HepG2 (cell line): ENCODE measurements around the gene DCAF7. TPM values are rescaled to one million over a fixed set of nuclear protein-coding genes. Genes with fewer than 3 reads are reported as not detected.

Experiments used
- ARHGAP35 ChIP-seq: sonication (generic); formaldehyde crosslinking; IDR thresholded peaks from 2 replicates; pipeline ENCODE4 v1.9.0; 2022; ENCODE audit warnings: mild to moderate bottlenecking, inconsistent platforms, moderate library complexity, missing genetic modification reagents, borderline replicate concordance
- FOXA3 ChIP-seq: IDR thresholded peaks from 2 replicates; pipeline ENCODE4 v1.6.1; 2016; ENCODE audit warnings: missing genetic modification reagents, missing compliant biosample characterization
- FOXK2 ChIP-seq: fragments of 450-650 bp; IDR thresholded peaks from 2 replicates; pipeline ENCODE4 v1.6.1; 2016
- GLI4 ChIP-seq: sonication (generic); formaldehyde crosslinking; IDR thresholded peaks from 2 replicates; pipeline ENCODE4 v1.5.1; 2020; ENCODE audit warnings: missing genetic modification reagents, mild to moderate bottlenecking, moderate library complexity, borderline replicate concordance
- HMG20B ChIP-seq: conservative IDR thresholded peaks from 2 replicates; pipeline ENCODE4 v1.6.1; 2016; ENCODE audit warnings: missing genetic modification reagents, missing compliant biosample characterization
- MED1 ChIP-seq: sonication (generic); formaldehyde crosslinking; IDR thresholded peaks from 2 replicates; pipeline ENCODE4 v1.4.0; 2020; ENCODE audit warnings: missing genetic modification reagents
- MLX ChIP-seq: IDR thresholded peaks from 2 replicates; pipeline ENCODE4 v1.6.1; 2016
- MLXIP ChIP-seq: sonication (generic); formaldehyde crosslinking; IDR thresholded peaks from 2 replicates; pipeline ENCODE4 v1.9.0; 2021; ENCODE audit warnings: missing genetic modification reagents, borderline replicate concordance
- MTA1 ChIP-seq: sonication (generic); formaldehyde crosslinking; IDR thresholded peaks from 2 replicates; pipeline ENCODE4 v1.4.0; 2020; ENCODE audit warnings: missing genetic modification reagents, mild to moderate bottlenecking, borderline replicate concordance
- NFIC ChIP-seq: IDR thresholded peaks from 2 replicates; pipeline ENCODE4 v1.6.1; 2012; ENCODE audit warnings: mild to moderate bottlenecking, low read length, inconsistent platforms
- NFRKB ChIP-seq: fragments of 450-650 bp; IDR thresholded peaks from 2 replicates; pipeline ENCODE4 v1.6.1; 2017
- NR2C2 ChIP-seq: sonication (generic); formaldehyde crosslinking; IDR thresholded peaks from 2 replicates; pipeline ENCODE4 v1.4.0; 2020; ENCODE audit warnings: missing genetic modification reagents, mild to moderate bottlenecking, moderate library complexity, borderline replicate concordance
- POLR2AphosphoS2 ChIP-seq: IDR thresholded peaks from 2 replicates; pipeline ENCODE4 v1.6.1; 2011; ENCODE audit warnings: low read depth, low read length, improper control_type of control experiment
- RAD51 ChIP-seq: fragments of 450-650 bp; IDR thresholded peaks from 2 replicates; pipeline ENCODE4 v1.6.1; 2016; ENCODE audit warnings: borderline replicate concordance
- SMAD3 ChIP-seq: sonication (generic); formaldehyde crosslinking; IDR thresholded peaks from 2 replicates; pipeline ENCODE4 v1.4.0; 2020; ENCODE audit warnings: missing genetic modification reagents
- SP140L ChIP-seq: sonication (generic); formaldehyde crosslinking; IDR thresholded peaks from 2 replicates; pipeline ENCODE4 v1.4.0; 2020; ENCODE audit warnings: missing genetic modification reagents, borderline replicate concordance
- ZKSCAN8 ChIP-seq: IDR thresholded peaks from 2 replicates; pipeline ENCODE4 v1.6.1; 2016; ENCODE audit warnings: borderline replicate concordance, missing genetic modification reagents, missing compliant biosample characterization
- ZMAT3 ChIP-seq: sonication (generic); formaldehyde crosslinking; conservative IDR thresholded peaks from 2 replicates; pipeline ENCODE4 v1.7.0; 2021; ENCODE audit warnings: missing genetic modification reagents
- ZMYM4 ChIP-seq: sonication (generic); formaldehyde crosslinking; IDR thresholded peaks from 2 replicates; pipeline ENCODE4 v1.8.1; 2023; ENCODE audit warnings: mild to moderate bottlenecking, missing genetic modification reagents
- ZNF10 ChIP-seq: sonication (generic); formaldehyde crosslinking; IDR thresholded peaks from 2 replicates; pipeline ENCODE4 v1.4.0; 2020; ENCODE audit warnings: mild to moderate bottlenecking, low read depth, missing genetic modification reagents, borderline replicate concordance
- ZNF12 ChIP-seq: sonication (generic); formaldehyde crosslinking; IDR thresholded peaks from 2 replicates; pipeline ENCODE4 v1.5.0; 2020; ENCODE audit warnings: missing genetic modification reagents
- ZNF253 ChIP-seq: sonication (generic); formaldehyde crosslinking; IDR thresholded peaks from 2 replicates; pipeline ENCODE4 v1.8.0; 2022; ENCODE audit warnings: mild to moderate bottlenecking, missing genetic modification reagents, borderline replicate concordance
- ZNF512 ChIP-seq: sonication (generic); formaldehyde crosslinking; IDR thresholded peaks from 2 replicates; pipeline ENCODE4 v1.4.0; 2020; ENCODE audit warnings: mild to moderate bottlenecking, missing genetic modification reagents
- ZNF563 ChIP-seq: sonication (generic); formaldehyde crosslinking; IDR thresholded peaks from 2 replicates; pipeline ENCODE4 v1.8.0; 2022; ENCODE audit warnings: mild to moderate bottlenecking, moderate library complexity, missing genetic modification reagents
- ZNF629 ChIP-seq: sonication (generic); formaldehyde crosslinking; conservative IDR thresholded peaks from 2 replicates; pipeline ENCODE4 v1.5.0; 2020; ENCODE audit warnings: missing genetic modification reagents
- ZNF883 ChIP-seq: sonication (generic); formaldehyde crosslinking; IDR thresholded peaks from 2 replicates; pipeline ENCODE4 v1.5.1; 2020; ENCODE audit warnings: mild to moderate bottlenecking, missing genetic modification reagents; ENCODE audit errors: not compliant biosample characterization
- polyA plus RNA-seq, 8 experiments: library from polyadenylated mRNA; depleted of rRNA in 3 of 8; stranded (reverse) in 7 of 8; unstranded in 1 of 8; fragments of >200 nt; fragmentation: Illumina TruSeq in 4 of 8; extraction: Trizol in 4 of 8; gene quantifications; 2 replicates each; pipeline versions ENCODE4 v1.2.1 to v1.2.3, GENCODE V29; 2011 to 2016; ENCODE audit warnings: low read depth in 4 of 8, missing spikeins in 1 of 8, mixed read lengths in 1 of 8; ENCODE audit not compliant: insufficient read depth in 1 of 8
- total RNA-seq, 5 experiments: library from RNA; depleted of rRNA; stranded (reverse); fragments of >200 nt; fragmentation: Illumina TruSeq; extraction: Trizol; gene quantifications; 2 replicates each; pipeline ENCODE4 v1.2.3, GENCODE V29; 2016; ENCODE audit warnings: low read depth in 1 of 5

DCAF7 gene
- total and polyA plus RNA-seq, 2 of the 13 experiments (the other 11 are each of a cell fraction or from before 2014, with no cell fraction given) = 55.2 to 73.4 TPM

GRCh38 chr17:63600569-63601438 lies 50.5 kb downstream of the DCAF7 start, which contains the start of gene TACO1 (continued):
- TF ChIP-seq ZNF883 (CRISPR knock-in tag) = peak; percentile 89
- TF ChIP-seq MTA1 (CRISPR knock-in tag) = peak; percentile 87; the same call in 1 of the 2 replicates
- TF ChIP-seq NR2C2 (CRISPR knock-in tag) = peak; percentile 91
- peak; percentile 96; the same call in 1 of the 2 replicates for TF ChIP-seq SP140L (CRISPR knock-in tag)
- peak; percentile 89 for TF ChIP-seq ZNF12 (CRISPR knock-in tag)
- no peak; the same call in 1 of the 2 replicates for TF ChIP-seq GLI4 (CRISPR knock-in tag)
- TF ChIP-seq ZMAT3 (CRISPR knock-in tag) = peak; percentile 87
- TF ChIP-seq MLX (CRISPR knock-in tag) = peak; percentile 72
- TF ChIP-seq HMG20B (CRISPR knock-in tag) = peak; percentile 78
- TF ChIP-seq ZNF512 (CRISPR knock-in tag) = peak; percentile 40; the same call in 1 of the 2 replicates
- TF ChIP-seq NFRKB = no peak
- TF ChIP-seq ZNF253 (CRISPR knock-in tag) = peak; percentile 78; the same call in 1 of the 2 replicates
- TF ChIP-seq POLR2AphosphoS2 = peak; percentile 51; the same call in 1 of the 2 replicates
- 0 out of 2 replicates have a peak, but pooled peaks have one; percentile 85 for TF ChIP-seq MLXIP (CRISPR knock-in tag)
- peak; percentile 98 for TF ChIP-seq ZMYM4
- peak; percentile 94 for TF ChIP-seq ZKSCAN8 (CRISPR knock-in tag)
- peak; percentile 98 for TF ChIP-seq ZNF563 (CRISPR knock-in tag)
- peak; percentile 58; the same call in 1 of the 2 replicates for TF ChIP-seq FOXK2
- peak; percentile 99 for TF ChIP-seq SMAD3
- peak; percentile 75; the same call in 1 of the 2 replicates for TF ChIP-seq ARHGAP35 (CRISPR knock-in tag)
- TF ChIP-seq RAD51 = no peak
- peak; percentile 91 for TF ChIP-seq MED1 (CRISPR knock-in tag)
- TF ChIP-seq ZNF10 (CRISPR knock-in tag) = no peak
- peak; percentile 84 for TF ChIP-seq FOXA3 (CRISPR knock-in tag)
- peak; percentile 82; the same call in 1 of the 2 replicates for TF ChIP-seq NFIC
- TF ChIP-seq ZNF629 (CRISPR knock-in tag) = peak; percentile 69
